Keratinocyte (primary cell): Measurements from ENCODE around the gene RNF14. TPM values are rescaled to one million over a fixed set of nuclear protein-coding genes. Genes with fewer than 3 reads are reported as not detected.

Experiments
- DNase-seq: peaks from one replicate; pipeline ENCODE4 v3.0.0-alpha.2; 2011; ENCODE audit warnings: low read depth, missing footprints, low spot score
- FAIRE-seq: peaks from 2 replicates; lab custom pipeline; 2011; peaks lifted over from hg19 to GRCh38; lab: Jason Lieb, UNC
- H2AFZ ChIP-seq: 2 replicates; pipeline ENCODE4 v1.6.0; 2012; ENCODE audit warnings: low read length, control low read depth, inconsistent platforms; ENCODE audit not compliant: control insufficient read depth
- H3K27ac ChIP-seq: 2 replicates; pipeline ENCODE4 v1.5.1; 2011; ENCODE audit warnings: low read length; ENCODE audit not compliant: control insufficient read depth, insufficient read depth
- H3K27me3 ChIP-seq: 3 replicates; pipeline ENCODE4 v1.6.0; 2011; ENCODE audit warnings: low read length; ENCODE audit not compliant: control insufficient read depth, insufficient read depth; ENCODE audit errors: extremely low read depth
- H3K36me3 ChIP-seq, 2 experiments: 2 replicates in 1 of 2; 3 replicates in 1 of 2; pipeline ENCODE4 v1.5.1; 2011; ENCODE audit warnings: low read length in 2 of 2, mild to moderate bottlenecking in 1 of 2; ENCODE audit not compliant: control insufficient read depth in 2 of 2, insufficient read depth in 2 of 2; ENCODE audit errors: extremely low read depth in 1 of 2
- H3K4me1 ChIP-seq: 3 replicates; pipeline ENCODE4 v1.5.1; 2011; ENCODE audit warnings: low read length; ENCODE audit not compliant: control insufficient read depth, insufficient read depth; ENCODE audit errors: extremely low read depth
- H3K4me2 ChIP-seq: 3 replicates; pipeline ENCODE4 v1.6.0; 2011; ENCODE audit warnings: low read depth, low read length; ENCODE audit not compliant: control insufficient read depth, insufficient read depth; ENCODE audit errors: extremely low read depth
- H3K4me3 ChIP-seq, 3 experiments: fragments of 200-600 bp in 1 of 3; sonication (generic) in 1 of 3; 2 replicates in 2 of 3; 3 replicates in 1 of 3; pipeline ENCODE4 v1.5.1; 2011 to 2016; ENCODE audit warnings: low read length in 3 of 3, mild to moderate bottlenecking in 3 of 3, control low read depth in 2 of 3, inconsistent platforms in 1 of 3, low read depth in 1 of 3, mixed read lengths in 1 of 3, mixed run types in 1 of 3, moderate library complexity in 1 of 3; ENCODE audit not compliant: control insufficient read depth in 2 of 3, insufficient read depth in 2 of 3; ENCODE audit errors: extremely low read depth in 1 of 3
- H3K79me2 ChIP-seq: 2 replicates; pipeline ENCODE4 v1.6.0; 2012; ENCODE audit warnings: low read length; ENCODE audit not compliant: control insufficient read depth, insufficient read depth
- H3K9ac ChIP-seq: 3 replicates; pipeline ENCODE4 v1.6.0; 2011; ENCODE audit warnings: low read length; ENCODE audit not compliant: control insufficient read depth, insufficient read depth; ENCODE audit errors: extremely low read depth
- H3K9me1 ChIP-seq: 3 replicates; pipeline ENCODE4 v1.6.0; 2011; ENCODE audit warnings: low read length; ENCODE audit not compliant: control insufficient read depth, insufficient read depth; ENCODE audit errors: extremely low read depth
- H3K9me3 ChIP-seq: 2 replicates; pipeline ENCODE4 v1.5.1; 2012; ENCODE audit warnings: low read depth, low read length; ENCODE audit not compliant: control insufficient read depth
- H4K20me1 ChIP-seq: 3 replicates; pipeline ENCODE4 v1.6.0; 2011; ENCODE audit warnings: low read length; ENCODE audit not compliant: control insufficient read depth, insufficient read depth; ENCODE audit errors: extremely low read depth
- CTCF ChIP-seq, 3 experiments: IDR thresholded peaks in 1 of 3; conservative IDR thresholded peaks in 1 of 3; optimal IDR thresholded peaks in 1 of 3; 2 replicates in 2 of 3; 3 replicates in 1 of 3; pipeline versions ENCODE3 to v1.5.1; 2011; ENCODE audit warnings: low read length in 3 of 3, mild to moderate bottlenecking in 3 of 3, moderate library complexity in 2 of 3, control low read depth in 1 of 3, inconsistent platforms in 1 of 3; ENCODE audit not compliant: insufficient read depth in 2 of 3; ENCODE audit errors: extremely low read depth in 1 of 3
- EZH2 ChIP-seq: IDR thresholded peaks from one replicate; pipeline ENCODE4 v1.6.1; 2012; ENCODE audit warnings: inconsistent platforms, mild to moderate bottlenecking, low read length, moderate library complexity
- dilution Hi-C: fragments of 300-500 bp; cut with MboI; formaldehyde crosslinking; loops from one replicate; pipeline ENCODE4 v1.7.0; 2020; ENCODE audit warnings: low sequenced_read_pairs; ENCODE audit not compliant: extremely low pct_ligation_motif_present
- polyA plus RNA-seq, 5 experiments: library from polyadenylated mRNA; depleted of rRNA in 3 of 5; stranded (reverse) in 3 of 5; stranded (forward) in 1 of 5; unstranded in 1 of 5; fragments of >200 nt; gene quantifications; 1 replicate in 1 of 5; 2 replicates in 3 of 5; 3 replicates in 1 of 5; pipeline versions ENCODE4 v1.2.1 to v1.2.3, GENCODE V29; 2011 to 2012; ENCODE audit warnings: missing spikeins in 2 of 5, low read depth in 1 of 5, low replicate concordance in 1 of 5

The RNF14 gene
- polyA plus RNA-seq, 1 donor (not counting 4 experiments of a cell fraction or from before 2014, with no cell fraction given): 65.8 TPM

- Histone ChIP-seq H3K4me1 (peaks cover 11% of the 10 kb centered on the region), H3K9me1 (peaks cover 2% of the 10 kb centered on the region), H3K27me3 (no peaks in the 10 kb centered on the region), H3K36me3 (peaks cover 12 to 16% of the 10 kb centered on the region in 2 experiments), H3K79me2 (peaks cover 12% of the 10 kb centered on the region), H3K4me3 (peak within 1 kb of the TSS; percentile 86 to 96 (median 93)), H4K20me1 (no peaks in the 10 kb centered on the region), H3K27ac (peak within 1 kb of the TSS; percentile 86), H2AFZ (peak within 1 kb of the TSS; percentile 96), H3K4me2 (peak within 1 kb of the TSS; percentile 96), H3K9ac (peak within 1 kb of the TSS; percentile 95), H3K9me3 (no peaks in the 10 kb centered on the region)
- FAIRE-seq (peak; percentile 84), DNase-seq (peak; percentile 66)
- dilution Hi-C loops: no loop called here
- TF ChIP-seq CTCF (optimal IDR thresholded peaks at IDR 0.05 in 1 of 3, IDR thresholded peaks at IDR 0.05 in 1 of 3, conservative IDR thresholded peaks at IDR 0.05 in 1 of 3; ENCODE audit: extremely low read depth in 1 of 3, insufficient read depth in 2 of 3, low read length in 3 of 3) (no peak), EZH2 (no peak)
Observed at GRCh38 chr5:141923448-141924313, 45.2 kb upstream of the RNF14 start, which contains the start of gene DELE1. TSS of gene DELE1 (plus strand) at chr5:141923871. CDS start at chr5:141923942, 71 bp downstream.

- Histone ChIP-seq H3K4me3 (no peak overlapping the region), H3K27ac (no peak overlapping the region), H3K79me2 (peaks cover 12% of the 10 kb centered on the region), H3K36me3 (peaks cover 19 to 32% of the 10 kb centered on the region in 2 experiments), H3K27me3 (no peaks in the 10 kb centered on the region), H4K20me1 (no peaks in the 10 kb centered on the region), H3K4me1 (peaks cover 11% of the 10 kb centered on the region), H3K4me2 (no peak overlapping the region), H3K9me3 (no peaks in the 10 kb centered on the region), H3K9ac (no peak overlapping the region), H3K9me1 (peaks cover 2% of the 10 kb centered on the region), H2AFZ (no peak overlapping the region)
- dilution Hi-C loops: no loop called here
- TF ChIP-seq CTCF (optimal IDR thresholded peaks at IDR 0.05 in 1 of 3, IDR thresholded peaks at IDR 0.05 in 1 of 3, conservative IDR thresholded peaks at IDR 0.05 in 1 of 3; ENCODE audit: extremely low read depth in 1 of 3, insufficient read depth in 2 of 3, low read length in 3 of 3): no peak
- TF ChIP-seq EZH2: no peak
- FAIRE-seq (no peak), DNase-seq (no peak)
Observed at GRCh38 chr5:141926434-141926833, 42.5 kb upstream of the RNF14 start.
